Activated T-cell treated with anti-CD3 and anti-CD28 coated beads, Interleukin-2, amount 50 U/mL, for 4 hours (primary cell): ENCODE results near the gene CHCHD6. TPM values are rescaled to one million over a fixed set of nuclear protein-coding genes. Genes with fewer than 3 reads are reported as not detected.

Experiments
- ATAC-seq, 2 donors: fragments of 200-7000 bp; cut with Tn5 transposase; one replicate each; pipeline ENCODE4 v1.10.0; 2021
- DNase-seq: peaks from one replicate; pipeline ENCODE4 v3.0.0-alpha.2; 2020
- H3K27me3 Mint-ChIP-seq: one replicate; pipeline ENCODE4 v1.8.0; 2021; ENCODE audit warnings: low read depth, mixed read lengths
- H3K36me3 Mint-ChIP-seq: one replicate; pipeline ENCODE4 v1.8.0; 2022; ENCODE audit warnings: mixed read lengths; ENCODE audit not compliant: insufficient read depth
- H3K4me1 Mint-ChIP-seq: one replicate; pipeline ENCODE4 v1.8.0; 2021; ENCODE audit warnings: low read depth, mixed read lengths
- H3K4me3 Mint-ChIP-seq: one replicate; pipeline ENCODE4 v1.8.0; 2021; ENCODE audit warnings: mild to moderate bottlenecking, moderate library complexity, mixed read lengths
- H3K9me3 Mint-ChIP-seq: one replicate; pipeline ENCODE4 v1.8.0; 2021; ENCODE audit warnings: mixed read lengths
- total RNA-seq, 3 donors: library from RNA; stranded (reverse); gene quantifications; one replicate each; pipeline ENCODE4 v1.2.1, GENCODE V29; 2021

Gene CHCHD6
- total RNA-seq, 3 donors from 2014 or later, result 17.9 to 23.6 (median 21.4) TPM

GRCh38 chr3:126976906-126977305 is 272.9 kb downstream of the CHCHD6 start:
- H3K4me1 Mint-ChIP-seq, result peaks cover 7% of the 10 kb centered on the region
- peaks cover 14% of the 10 kb centered on the region for H3K9me3 Mint-ChIP-seq
- DNase-seq, result no peak
- peaks cover 20% of the 10 kb centered on the region for H3K27me3 Mint-ChIP-seq
- no peak for ATAC-seq
- no peak overlapping the region for H3K4me3 Mint-ChIP-seq
- H3K36me3 Mint-ChIP-seq, result peaks cover 3% of the 10 kb centered on the region

- Mint-ChIP-seq H3K9me3 (peaks cover 14% of the 10 kb centered on the region), H3K4me3 (no peak overlapping the region), H3K4me1 (peaks cover 12% of the 10 kb centered on the region), H3K36me3 (peaks cover 3% of the 10 kb centered on the region), H3K27me3 (peaks cover 19% of the 10 kb centered on the region)
- DNase-seq, result no peak
- ATAC-seq, result no peak
These were observed 273.8 kb downstream of the CHCHD6 start for GRCh38 chr3:126977821-126978220.

DNA sequence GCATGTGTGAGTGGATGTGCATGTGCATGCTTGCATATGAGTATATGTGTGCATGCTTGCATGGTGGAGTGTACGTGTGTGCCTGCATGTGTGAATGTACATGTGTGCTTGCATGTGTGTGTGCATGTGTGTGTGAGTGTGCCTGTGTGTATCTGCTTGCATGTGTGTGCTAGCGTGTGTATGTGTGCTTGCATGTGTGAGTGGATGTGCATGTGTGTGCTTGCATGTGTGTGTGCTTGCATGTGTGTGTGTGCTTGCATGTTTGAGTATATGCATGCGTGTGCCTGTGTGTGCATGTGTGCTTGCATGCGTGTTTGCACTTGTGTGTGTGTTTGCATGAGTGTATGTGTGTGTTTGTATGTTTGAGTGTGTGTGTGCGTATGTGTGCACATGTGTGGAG is 274.3 kb downstream of the CHCHD6 start:
- Mint-ChIP-seq H3K4me3 (no peak overlapping the region), H3K27me3 (peaks cover 16% of the 10 kb centered on the region), H3K4me1 (peaks cover 12% of the 10 kb centered on the region), H3K36me3 (peaks cover 3% of the 10 kb centered on the region), H3K9me3 (peaks cover 14% of the 10 kb centered on the region)
- ATAC-seq (no peak), DNase-seq (no peak)

DNA sequence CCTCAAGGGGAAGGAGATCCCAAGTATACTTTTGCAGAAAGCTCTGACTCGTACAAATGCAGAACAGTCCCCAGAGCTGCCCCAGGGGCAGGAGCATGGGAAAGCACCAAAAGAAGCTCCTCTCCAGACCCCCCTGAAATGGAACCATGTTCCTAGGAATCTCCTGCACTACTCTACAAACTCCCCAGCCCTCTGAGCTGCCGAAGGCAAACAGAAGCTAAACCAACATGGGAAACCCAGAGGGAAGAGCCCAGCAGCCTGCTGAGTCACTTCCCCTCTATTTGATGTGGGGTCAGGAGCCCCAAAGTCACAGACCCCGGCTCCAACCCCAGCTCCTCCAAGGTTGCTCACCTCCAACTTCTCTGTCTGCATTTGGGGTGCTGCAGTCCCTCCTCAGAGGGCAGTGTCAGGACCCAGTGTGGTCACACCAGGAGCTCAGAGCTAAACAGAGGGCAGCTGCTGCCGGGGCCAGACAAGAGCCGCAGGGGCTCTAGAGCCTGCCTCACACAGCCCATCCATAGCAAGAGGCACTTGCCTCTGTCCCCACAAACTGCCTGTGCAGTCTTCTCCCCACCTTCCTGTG is 275.1 kb downstream of the CHCHD6 start:
- H3K4me3 Mint-ChIP-seq, result no peak overlapping the region
- H3K9me3 Mint-ChIP-seq, result peaks cover 13% of the 10 kb centered on the region
- H3K4me1 Mint-ChIP-seq, result peaks cover 12% of the 10 kb centered on the region
- peaks cover 3% of the 10 kb centered on the region for H3K36me3 Mint-ChIP-seq
- DNase-seq (no peak), ATAC-seq (no peak)
- peaks cover 14% of the 10 kb centered on the region for H3K27me3 Mint-ChIP-seq

DNA sequence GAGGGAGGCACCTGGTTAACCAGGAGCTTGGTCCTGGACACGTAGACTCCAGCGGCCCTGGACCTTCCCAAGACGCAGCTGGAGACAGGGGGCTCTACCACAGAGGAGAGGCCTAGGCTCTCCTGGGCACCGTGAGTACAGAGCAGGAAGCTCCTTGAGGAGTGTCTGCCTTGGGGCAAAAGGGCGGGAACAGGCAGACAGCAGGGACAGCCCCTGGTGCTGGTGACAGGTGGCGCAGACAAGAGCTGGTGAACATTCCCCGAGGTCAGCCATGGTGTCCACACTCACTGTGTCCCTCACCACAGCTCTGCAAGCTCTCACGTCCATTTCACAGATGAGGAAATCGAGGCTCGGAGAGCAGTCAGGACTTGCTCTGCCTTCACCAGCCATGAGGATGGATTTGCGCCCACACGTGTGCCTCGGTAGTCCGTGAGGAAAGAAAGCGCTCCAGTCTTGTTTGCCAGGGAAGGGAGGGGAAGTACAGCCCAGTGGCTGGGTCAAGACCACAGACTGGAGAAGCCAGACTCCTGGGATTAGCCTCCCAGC is 276.3 kb downstream of the CHCHD6 start:
- no peak for DNase-seq
- Mint-ChIP-seq H3K4me1 (peaks cover 12% of the 10 kb centered on the region), H3K9me3 (peaks cover 1% of the 10 kb centered on the region), H3K4me3 (no peak overlapping the region), H3K27me3 (peaks cover 8% of the 10 kb centered on the region), H3K36me3 (no peaks in the 10 kb centered on the region)
- no peak for ATAC-seq

DNA sequence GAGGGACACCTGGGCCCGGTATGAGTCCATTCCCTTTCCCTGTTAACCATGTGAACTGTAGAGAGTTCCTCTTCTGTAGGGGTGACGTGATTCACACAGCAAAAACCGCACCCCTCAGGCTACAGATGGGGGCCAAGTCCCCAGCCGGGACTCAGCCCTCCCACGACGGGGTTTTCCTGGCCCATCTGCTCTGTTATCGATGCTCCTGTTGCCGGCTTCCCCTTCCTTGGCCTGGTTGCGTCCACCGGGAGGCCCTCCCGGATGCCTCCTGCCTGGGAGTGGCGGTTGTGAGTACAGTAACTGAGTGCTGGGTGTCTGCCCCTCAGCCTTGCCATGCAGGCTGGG is 278.1 kb downstream of the CHCHD6 start:
- peaks cover 14% of the 10 kb centered on the region for H3K4me1 Mint-ChIP-seq
- H3K27me3 Mint-ChIP-seq, result peaks cover 7% of the 10 kb centered on the region
- ATAC-seq (peak; percentile 42 to 46), DNase-seq (peak; percentile 69)
- no peaks in the 10 kb centered on the region for H3K36me3 Mint-ChIP-seq
- H3K9me3 Mint-ChIP-seq, result no peaks in the 10 kb centered on the region
- peak overlapping the region; percentile 84 for H3K4me3 Mint-ChIP-seq

DNA sequence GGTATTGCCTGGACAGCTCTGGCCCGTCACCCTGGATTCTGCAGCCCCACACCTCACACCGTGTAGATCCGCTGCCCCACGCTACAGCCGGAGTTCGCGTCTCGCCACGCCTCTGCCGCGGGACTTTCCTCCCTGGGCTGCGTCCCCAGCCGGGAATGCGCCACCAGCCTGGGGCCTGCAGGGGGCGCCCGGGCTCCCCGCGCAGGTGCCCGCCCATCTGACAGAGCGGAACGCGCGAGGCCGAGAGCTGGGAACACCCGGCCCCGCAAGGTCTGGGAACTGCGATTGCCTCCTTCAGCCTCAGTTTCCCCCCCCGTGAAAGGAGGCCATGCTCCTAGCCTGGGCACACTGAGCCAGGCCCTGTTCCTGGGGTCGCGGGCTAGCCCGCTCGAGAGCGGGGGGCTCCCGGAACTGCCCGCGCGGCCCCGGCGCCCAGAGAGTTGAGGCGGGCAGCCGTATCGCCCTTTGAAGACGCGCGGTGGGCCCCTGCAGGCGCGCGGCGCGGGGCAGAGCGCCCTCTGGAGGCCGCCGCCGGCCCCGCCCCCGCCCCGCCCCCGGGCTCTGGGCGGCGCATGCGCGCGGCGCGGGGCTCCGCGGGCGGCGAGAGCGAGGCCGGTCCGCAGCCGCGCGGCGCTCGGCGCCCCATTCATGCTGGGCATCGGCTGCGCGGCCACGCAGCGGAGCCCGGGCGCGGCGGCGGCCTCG is 278.6 kb downstream of the CHCHD6 start, which contains the start of gene PLXNA1:
Gene PLXNA1 (plus strand): TSS at position 645 of the 705 bp plus-strand sequence. CDS start 5,479 bp downstream, outside the sequence.
- Mint-ChIP-seq H3K27me3 (peaks cover 7% of the 10 kb centered on the region), H3K4me3 (peak within 1 kb of the TSS; percentile 84), H3K4me1 (peaks cover 14% of the 10 kb centered on the region), H3K9me3 (no peaks in the 10 kb centered on the region), H3K36me3 (no peaks in the 10 kb centered on the region)
- ATAC-seq (peak; percentile 80 to 81), DNase-seq (peak; percentile 84)

DNA sequence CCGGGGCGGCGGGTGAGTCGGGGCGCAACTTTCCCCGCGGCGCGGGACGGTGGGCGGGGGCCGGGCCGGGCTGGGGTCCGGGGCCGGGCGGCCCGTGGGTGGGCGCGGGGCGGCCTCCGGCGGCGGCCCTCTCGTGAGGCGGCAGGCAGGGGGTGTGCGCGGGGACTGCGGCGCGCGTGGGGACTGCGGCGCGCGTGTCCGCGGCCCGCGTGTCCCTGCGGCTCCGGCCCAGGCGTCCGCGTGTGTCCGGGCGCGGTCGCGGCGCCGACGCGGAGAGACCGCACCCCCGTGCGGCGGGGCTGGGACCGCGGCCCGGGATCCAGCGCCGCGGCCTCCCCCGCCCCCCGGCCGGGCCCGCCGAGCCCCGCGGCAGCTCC is 279.2 kb downstream of the CHCHD6 start:
- peaks cover 14% of the 10 kb centered on the region for H3K4me1 Mint-ChIP-seq
- peaks cover 6% of the 10 kb centered on the region for H3K27me3 Mint-ChIP-seq
- DNase-seq (no peak), ATAC-seq (peak in 1 of 2 donors; percentile 1)
- no peaks in the 10 kb centered on the region for H3K9me3 Mint-ChIP-seq
- H3K36me3 Mint-ChIP-seq, result no peaks in the 10 kb centered on the region
- no peak overlapping the region for H3K4me3 Mint-ChIP-seq

GRCh38 chr3:126983653-126984390 is 279.8 kb downstream of the CHCHD6 start:
- H3K9me3 Mint-ChIP-seq, result no peaks in the 10 kb centered on the region
- peaks cover 14% of the 10 kb centered on the region for H3K4me1 Mint-ChIP-seq
- H3K4me3 Mint-ChIP-seq, result peak overlapping the region; percentile 73
- DNase-seq (peak; percentile 27), ATAC-seq (peak in 1 of 2 donors; percentile 9)
- peaks cover 2% of the 10 kb centered on the region for H3K27me3 Mint-ChIP-seq
- H3K36me3 Mint-ChIP-seq, result no peaks in the 10 kb centered on the region

- ATAC-seq, result no peak
- no peak for DNase-seq
- Mint-ChIP-seq H3K9me3 (no peaks in the 10 kb centered on the region), H3K4me1 (peaks cover 14% of the 10 kb centered on the region), H3K4me3 (peak overlapping the region; percentile 73), H3K27me3 (peaks cover 2% of the 10 kb centered on the region), H3K36me3 (peaks cover 6% of the 10 kb centered on the region)
These were observed 280.5 kb downstream of the CHCHD6 start for GRCh38 chr3:126984391-126985131.

DNA sequence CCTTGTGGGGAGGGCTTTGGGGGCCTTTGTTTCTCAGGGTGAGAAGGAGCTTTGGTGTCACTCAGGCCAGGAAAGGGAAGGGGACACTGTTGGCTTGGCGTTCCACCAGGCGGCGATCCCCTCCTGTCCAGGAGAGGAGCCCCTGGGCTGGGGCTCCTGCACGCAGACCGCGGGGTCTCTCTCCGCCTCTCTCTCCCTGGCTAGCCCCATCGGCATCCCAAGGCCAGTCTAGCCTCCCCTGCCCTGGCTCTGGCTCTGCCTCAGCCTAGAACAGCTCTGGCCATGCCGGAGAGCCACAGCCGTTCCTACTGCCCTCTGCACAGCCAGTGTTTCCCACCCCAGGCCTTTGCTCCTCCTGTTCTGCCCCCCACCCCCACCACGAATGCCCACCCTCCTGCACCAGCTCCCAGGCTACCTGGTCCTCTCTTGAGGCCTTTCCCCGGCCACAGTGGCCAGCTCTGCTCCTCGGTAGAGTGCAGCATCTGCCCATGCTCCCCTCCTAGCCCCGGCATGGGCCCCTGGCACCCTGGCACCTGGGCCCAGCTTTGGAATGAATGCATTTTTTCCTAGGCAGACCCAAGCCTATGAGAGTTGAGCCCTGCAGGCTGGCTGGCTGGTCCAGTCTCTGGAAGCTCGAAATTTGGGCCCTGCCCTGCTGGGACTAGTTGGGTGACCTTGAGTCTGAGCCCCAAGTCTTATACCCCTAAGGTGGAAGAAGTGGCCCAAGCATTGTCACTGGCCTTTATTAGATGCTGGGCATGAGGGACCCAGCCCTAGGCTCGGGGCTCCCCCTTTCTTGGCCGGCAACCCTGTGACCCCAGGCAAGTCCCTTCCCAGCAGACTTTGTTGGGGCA is 281.3 kb downstream of the CHCHD6 start:
- DNase-seq (no peak), ATAC-seq (no peak)
- no peaks in the 10 kb centered on the region for H3K27me3 Mint-ChIP-seq
- H3K9me3 Mint-ChIP-seq, result no peaks in the 10 kb centered on the region
- H3K36me3 Mint-ChIP-seq, result peaks cover 6% of the 10 kb centered on the region
- H3K4me3 Mint-ChIP-seq, result peak overlapping the region; percentile 37
- H3K4me1 Mint-ChIP-seq, result peaks cover 14% of the 10 kb centered on the region

- H3K36me3 Mint-ChIP-seq, result peaks cover 6% of the 10 kb centered on the region
- H3K27me3 Mint-ChIP-seq, result no peaks in the 10 kb centered on the region
- H3K4me3 Mint-ChIP-seq, result no peak overlapping the region
- peaks cover 14% of the 10 kb centered on the region for H3K4me1 Mint-ChIP-seq
- no peaks in the 10 kb centered on the region for H3K9me3 Mint-ChIP-seq
- DNase-seq (no peak), ATAC-seq (no peak)
These were observed 282.0 kb downstream of the CHCHD6 start for GRCh38 chr3:126986001-126986400.

- H3K9me3 Mint-ChIP-seq, result no peaks in the 10 kb centered on the region
- ATAC-seq (no peak), DNase-seq (no peak)
- peaks cover 5% of the 10 kb centered on the region for H3K4me1 Mint-ChIP-seq
- no peaks in the 10 kb centered on the region for H3K27me3 Mint-ChIP-seq
- H3K4me3 Mint-ChIP-seq, result no peak overlapping the region
- H3K36me3 Mint-ChIP-seq, result peaks cover 8% of the 10 kb centered on the region
These were observed 283.1 kb downstream of the CHCHD6 start for GRCh38 chr3:126987129-126987528.
